IMR-90 (cell line): ENCODE data around the gene ZBTB8OS. TPM values are rescaled to one million over a fixed set of nuclear protein-coding genes. Genes with fewer than 3 reads are reported as not detected.

Experiments used
- ATAC-seq: fragments of 200-7000 bp; cut with Tn5 transposase; 2 replicates; pipeline ENCODE4 v1.9.1; 2020; ENCODE audit warnings: low read depth, mild to moderate bottlenecking, moderate library complexity
- BruUV-seq: library from RNA; stranded (reverse); fragments of 400-500 nt; replicated peaks from 2 replicates; lab custom pipeline; 2021; lab: Mats Ljungman, UMichigan
- CTCF ChIA-PET: fragments of 300-600 bp; formaldehyde crosslinking; extraction: SDS; loops from one replicate; lab custom pipeline; 2021; ENCODE audit warnings: antibody characterized with exemption; lab: Yijun Ruan, JAX
- POLR2A ChIA-PET: fragments of 300-600 bp; sonication (Branson Sonifier 250); formaldehyde crosslinking; loops from one replicate; lab custom pipeline; 2022; ENCODE audit warnings: antibody characterized with exemption; ENCODE audit not compliant: unreplicated experiment; lab: Charles Lee
- DNase-seq: peaks from one replicate; pipeline ENCODE4 v3.0.0; 2013
- H2AFZ ChIP-seq: replicated peaks from 2 replicates; pipeline ENCODE3; 2013; ENCODE audit warnings: low read length, mild to moderate bottlenecking; ENCODE audit not compliant: poor library complexity
- H2AK5ac ChIP-seq: 2 replicates; pipeline ENCODE4 v1.6.1; 2013; ENCODE audit warnings: low read depth, low read length, inconsistent platforms
- H2AK9ac ChIP-seq: replicated peaks from 2 replicates; pipeline ENCODE3; 2013; ENCODE audit warnings: mild to moderate bottlenecking, low read depth, low read length, moderate library complexity; ENCODE audit not compliant: poor library complexity
- H2BK120ac ChIP-seq: 2 replicates; pipeline ENCODE4 v1.6.1; 2013; ENCODE audit warnings: low read depth, low read length, inconsistent platforms
- H2BK15ac ChIP-seq: 3 replicates; pipeline ENCODE4 v1.6.1; 2013; ENCODE audit warnings: low read depth, low read length, inconsistent platforms
- H2BK20ac ChIP-seq: 2 replicates; pipeline ENCODE4 v1.6.1; 2013; ENCODE audit warnings: low read depth, mild to moderate bottlenecking, inconsistent platforms, low read length, moderate library complexity
- H2BK5ac ChIP-seq: 2 replicates; pipeline ENCODE4 v1.6.1; 2013; ENCODE audit warnings: mild to moderate bottlenecking, low read depth, low read length, inconsistent platforms; ENCODE audit not compliant: poor library complexity, severe bottlenecking
- H3K14ac ChIP-seq: replicated peaks from 2 replicates; pipeline ENCODE4 v1.6.1; 2013; ENCODE audit warnings: low read depth, low read length, inconsistent platforms
- H3K18ac ChIP-seq: 2 replicates; pipeline ENCODE4 v1.6.1; 2013; ENCODE audit warnings: low read depth, low read length, control low read depth
- H3K23ac ChIP-seq: 2 replicates; pipeline ENCODE4 v1.6.1; 2013; ENCODE audit warnings: low read depth, low read length, inconsistent platforms
- H3K27ac ChIP-seq: 2 replicates; pipeline ENCODE4 v1.5.1; 2013; ENCODE audit warnings: mild to moderate bottlenecking, control low read depth, low read length; ENCODE audit not compliant: insufficient read depth
- H3K27me3 ChIP-seq: 2 replicates; pipeline ENCODE4 v1.6.1; 2013; ENCODE audit warnings: low read length; ENCODE audit not compliant: control insufficient read depth, insufficient read depth
- H3K36me3 ChIP-seq: 2 replicates; pipeline ENCODE4 v1.6.1; 2013; ENCODE audit warnings: low read length, mixed read lengths; ENCODE audit not compliant: control insufficient read depth, insufficient read depth
- H3K4ac ChIP-seq: 2 replicates; pipeline ENCODE4 v1.6.1; 2013; ENCODE audit warnings: low read depth, low read length, inconsistent platforms
- H3K4me1 ChIP-seq: 2 replicates; pipeline ENCODE4 v1.6.1; 2013; ENCODE audit warnings: low read length, mixed read lengths; ENCODE audit not compliant: control insufficient read depth, insufficient read depth
- H3K4me2 ChIP-seq: 2 replicates; pipeline ENCODE4 v1.6.1; 2013; ENCODE audit warnings: low read depth, mild to moderate bottlenecking, control low read depth, low read length, moderate library complexity
- H3K4me3 ChIP-seq: 2 replicates; pipeline ENCODE4 v1.5.1; 2013; ENCODE audit warnings: low read depth, mild to moderate bottlenecking, control low read depth, low read length, moderate library complexity; ENCODE audit not compliant: insufficient read depth
- H3K56ac ChIP-seq: 2 replicates; pipeline ENCODE4 v1.6.1; 2013; ENCODE audit warnings: low read length, inconsistent platforms; ENCODE audit not compliant: insufficient read depth; ENCODE audit errors: extremely low read depth
- H3K79me1 ChIP-seq, 2 experiments: 2 replicates each; pipeline ENCODE4 v1.6.1; 2013; ENCODE audit warnings: low read length in 2 of 2, inconsistent platforms in 1 of 2, low read depth in 1 of 2
- H3K9ac ChIP-seq: 2 replicates; pipeline ENCODE4 v1.6.1; 2013; ENCODE audit warnings: low read depth, low read length, control low read depth
- H3K9me1 ChIP-seq: 2 replicates; pipeline ENCODE4 v1.6.1; 2013; ENCODE audit warnings: low read length, inconsistent platforms; ENCODE audit not compliant: insufficient read depth
- H3K9me3 ChIP-seq: 2 replicates; pipeline ENCODE4 v1.6.1; 2013; ENCODE audit warnings: low read length; ENCODE audit not compliant: control insufficient read depth, insufficient read depth
- H4K20me1 ChIP-seq: 2 replicates; pipeline ENCODE4 v1.6.1; 2013; ENCODE audit warnings: low read length, inconsistent platforms; ENCODE audit not compliant: insufficient read depth
- H4K5ac ChIP-seq: 2 replicates; pipeline ENCODE4 v1.6.1; 2013; ENCODE audit warnings: mild to moderate bottlenecking, low read depth, low read length, control low read depth
- H4K8ac ChIP-seq, 2 experiments: 2 replicates each; pipeline ENCODE4 v1.6.1; 2013; ENCODE audit warnings: low read depth in 2 of 2, low read length in 2 of 2, control low read depth in 1 of 2, inconsistent platforms in 1 of 2
- H4K91ac ChIP-seq: 2 replicates; pipeline ENCODE4 v1.6.1; 2013; ENCODE audit warnings: low read depth, low read length, inconsistent platforms; ENCODE audit not compliant: insufficient read depth
- CHD1 ChIP-seq: IDR thresholded peaks from 2 replicates; pipeline ENCODE4 v1.6.1; 2012; ENCODE audit warnings: low read depth, low read length, improper control_type of control experiment
- MAFK ChIP-seq: IDR thresholded peaks from 2 replicates; pipeline ENCODE4 v1.6.1; 2012; ENCODE audit warnings: low read depth, low read length, improper control_type of control experiment
- RFX5 ChIP-seq: IDR thresholded peaks from 2 replicates; pipeline ENCODE4 v1.8.0; 2012; ENCODE audit warnings: low read depth, mild to moderate bottlenecking, low read length, moderate library complexity
- USF2 ChIP-seq: fragments of 150-350 bp; IDR thresholded peaks from 2 replicates; pipeline ENCODE4 v1.6.1; 2017; ENCODE audit warnings: mild to moderate bottlenecking, antibody characterized with exemption, low read length, low read depth
- WGBS, 2 experiments: methylation state at CpG; one replicate each; pipeline versions ENCODE4 v1.1.5 to v1.1.7; 2013; ENCODE audit warnings: missing lambda C conversion rate in 2 of 2; ENCODE audit not compliant: insufficient read length in 1 of 2; ENCODE audit errors: extremely low coverage in 2 of 2; 5-methylcytosine and 5-hydroxymethylcytosine counted together
- dilution Hi-C: fragments of 300-500 bp; cut with HindIII; formaldehyde crosslinking; loops from one replicate; pipeline ENCODE4 v1.14.3; 2018; ENCODE audit warnings: low sequenced_read_pairs; ENCODE audit not compliant: unreplicated experiment
- in situ Hi-C: fragments of 300-500 bp; cut with MboI; formaldehyde crosslinking; loops from 3 replicates; pipeline ENCODE4 v1.14.3; 2019; ENCODE audit warnings: low sequenced_read_pairs, inconsistent platforms, mixed read lengths
- intact Hi-C: fragments of 100-400 bp; cut with micrococcal nuclease; formaldehyde crosslinking; loops from 2 replicates; pipeline ENCODE4 v1.10.0; 2022
- polyA plus RNA-seq, 3 experiments: library from polyadenylated mRNA; depleted of rRNA; stranded (reverse); fragments of >200 nt; gene quantifications; 2 replicates each; pipeline ENCODE4 v1.2.3, GENCODE V29; 2012; ENCODE audit warnings: low replicate concordance in 1 of 3
- total RNA-seq: library from RNA; depleted of rRNA; stranded (reverse); fragments of >200 nt; gene quantifications from 2 replicates; pipeline ENCODE4 v1.2.3, GENCODE V29; 2012

ZBTB8OS gene
- total and polyA plus RNA-seq, 2 of the 4 experiments (the other 2 are of a cell fraction): 31.0 to 43.5 TPM

GRCh38 chr1:32686387-32686786 is 36.0 kb upstream of the ZBTB8OS start:
- no peak overlapping the region for H3K4ac ChIP-seq
- H4K8ac ChIP-seq: no peak overlapping the region
- H2BK15ac ChIP-seq: no peak overlapping the region
- no peak overlapping the region for H3K23ac ChIP-seq
- in situ Hi-C loops: no loop called here
- intact Hi-C loops: no loop called here
- no peak overlapping the region for H2AK5ac ChIP-seq
- no TSS peak for BruUV-seq
- H2BK20ac ChIP-seq: no peak overlapping the region
- H3K56ac ChIP-seq: no peak overlapping the region
- H4K5ac ChIP-seq: no peak overlapping the region
- POLR2A ChIA-PET: no interaction called here
- peaks cover 10 to 51% of the 10 kb centered on the region in 2 experiments for H3K79me1 ChIP-seq
- H3K4me1 ChIP-seq: peaks cover 11% of the 10 kb centered on the region
- DNase-seq (no peak), ATAC-seq (no peak)
- H3K4me2 ChIP-seq: no peak overlapping the region
- no peak overlapping the region for H2BK120ac ChIP-seq
- H3K27me3 ChIP-seq: no peaks in the 10 kb centered on the region
- no CpG with 5 or more reads among the region's 2 CpGs for WGBS, 2 experiments
- no peak overlapping the region for H3K4me3 ChIP-seq
- peaks cover 26% of the 10 kb centered on the region for H3K36me3 ChIP-seq
- H4K20me1 ChIP-seq: peaks cover 10% of the 10 kb centered on the region; the same call in 1 of the 2 replicates
- no peak overlapping the region for H3K14ac ChIP-seq
- H3K9ac ChIP-seq: no peak overlapping the region
- no peak overlapping the region for H2BK5ac ChIP-seq
- H3K9me1 ChIP-seq: peaks cover 5% of the 10 kb centered on the region; the same call in 1 of the 2 replicates
- CTCF ChIA-PET: no interaction called here
- no peak overlapping the region for H2AFZ ChIP-seq
- dilution Hi-C loops: no loop called here
- H2AK9ac ChIP-seq: no peak overlapping the region
- no peak overlapping the region for H4K91ac ChIP-seq
- H3K18ac ChIP-seq: no peak overlapping the region
- H3K9me3 ChIP-seq: no peaks in the 10 kb centered on the region
- H3K27ac ChIP-seq: no peak overlapping the region
- TF ChIP-seq USF2 (no peak), CHD1 (no peak), MAFK (no peak), RFX5 (no peak)
